Immature natural killer cell (primary cell): ENCODE results near the gene LRPPRC. TPM values are rescaled to one million over a fixed set of nuclear protein-coding genes. Genes with fewer than 3 reads are reported as not detected.
A peak's percentile ranks its signal among the peaks of the same experiment; 100 is the strongest.

ENCODE experiments used
- DNase-seq, 3 donors: peaks; one replicate each; pipeline ENCODE4 v3.0.0; 2022; ENCODE audit warnings: mixed read lengths in 1 of 3
- H3K27ac Mint-ChIP-seq, 6 donors: one replicate each; pipeline ENCODE4 v1.8.0; 2020; ENCODE audit warnings: mixed read lengths in 6 of 6, mild to moderate bottlenecking in 5 of 6, inconsistent platforms in 4 of 6, moderate library complexity in 3 of 6
- H3K27me3 Mint-ChIP-seq, 3 donors: one replicate each; pipeline ENCODE4 v1.8.0; 2020 to 2021; ENCODE audit warnings: low read depth in 3 of 3, mild to moderate bottlenecking in 3 of 3, mixed read lengths in 3 of 3, moderate library complexity in 3 of 3, inconsistent platforms in 1 of 3
- H3K36me3 Mint-ChIP-seq, 3 donors: one replicate each; pipeline ENCODE4 v1.8.0; 2020; ENCODE audit warnings: mixed read lengths in 3 of 3, inconsistent platforms in 2 of 3, mild to moderate bottlenecking in 2 of 3
- H3K4me1 Mint-ChIP-seq, 2 donors: one replicate each; pipeline ENCODE4 v1.8.0; 2020; ENCODE audit warnings: inconsistent platforms in 2 of 2, mild to moderate bottlenecking in 2 of 2, mixed read lengths in 2 of 2, moderate library complexity in 1 of 2
- H3K4me3 Mint-ChIP-seq, 5 donors: one replicate each; pipeline ENCODE4 v1.8.0; 2020; ENCODE audit warnings: mild to moderate bottlenecking in 5 of 5, mixed read lengths in 5 of 5, inconsistent platforms in 3 of 5, moderate library complexity in 3 of 5
- H3K9me3 Mint-ChIP-seq, 6 donors: one replicate each; pipeline ENCODE4 v1.8.0; 2020; ENCODE audit warnings: mild to moderate bottlenecking in 6 of 6, mixed read lengths in 6 of 6, inconsistent platforms in 4 of 6, moderate library complexity in 3 of 6
- polyA plus RNA-seq, 3 donors: library from polyadenylated mRNA; unstranded; fragments of 300-500 nt; fragmentation: Illumina TruSeq; gene quantifications; one replicate each; pipeline ENCODE4 v1.2.3, GENCODE V29; 2021

Gene LRPPRC
- polyA plus RNA-seq, 3 donors from 2014 or later, result 20.4 to 33.3 (median 28.8) TPM

- Mint-ChIP-seq H3K4me3 (no peak overlapping the region), H3K9me3 (no peaks in the 10 kb centered on the region)
Observed at GRCh38 chr2:43889416-43889815, 106.4 kb downstream of the LRPPRC start.

GRCh38 chr2:43887176-43887575, 108.6 kb downstream of the LRPPRC start:
- H3K27ac Mint-ChIP-seq, result no peak overlapping the region
- no peak for DNase-seq
- H3K27me3 Mint-ChIP-seq, result peaks cover 0 to 6% (median 0%) of the 10 kb centered on the region in 3 donors
- H3K4me3 Mint-ChIP-seq, result no peak overlapping the region
- H3K36me3 Mint-ChIP-seq, result peaks cover 37 to 48% (median 38%) of the 10 kb centered on the region in 3 donors
- H3K9me3 Mint-ChIP-seq, result no peaks in the 10 kb centered on the region
- H3K4me1 Mint-ChIP-seq, result no peaks in the 10 kb centered on the region

More at GRCh38 chr2:43889416-43889815, 106.4 kb downstream of the LRPPRC start:
- Mint-ChIP-seq H3K27me3 (peaks cover 0 to 4% (median 1%) of the 10 kb centered on the region in 3 donors), H3K27ac (no peak overlapping the region), H3K36me3 (peaks cover 51 to 67% (median 51%) of the 10 kb centered on the region in 3 donors), H3K4me1 (no peaks in the 10 kb centered on the region)
- no peak for DNase-seq

GRCh38 chr2:43885132-43885632, 110.6 kb downstream of the LRPPRC start:
- H3K4me3 Mint-ChIP-seq, result no peak overlapping the region
- peaks cover 0 to 6% (median 2%) of the 10 kb centered on the region in 3 donors for H3K27me3 Mint-ChIP-seq
- H3K27ac Mint-ChIP-seq, result peak overlapping the region in 1 of 6 donors; percentile 60
- H3K36me3 Mint-ChIP-seq, result peaks cover 22 to 32% (median 25%) of the 10 kb centered on the region in 3 donors
- no peaks in the 10 kb centered on the region for H3K4me1 Mint-ChIP-seq
- H3K9me3 Mint-ChIP-seq, result no peaks in the 10 kb centered on the region
- no peak for DNase-seq

GRCh38 chr2:43884689-43885088, 111.1 kb downstream of the LRPPRC start:
- DNase-seq, result no peak
- Mint-ChIP-seq H3K36me3 (peaks cover 20 to 28% (median 21%) of the 10 kb centered on the region in 3 donors), H3K4me3 (no peak overlapping the region), H3K4me1 (no peaks in the 10 kb centered on the region), H3K27me3 (peaks cover 0 to 6% (median 2%) of the 10 kb centered on the region in 3 donors), H3K27ac (no peak overlapping the region), H3K9me3 (no peaks in the 10 kb centered on the region)

- Mint-ChIP-seq H3K4me3 (no peak overlapping the region), H3K4me1 (peaks cover 5 to 6% of the 10 kb centered on the region in 2 donors), H3K9me3 (no peaks in the 10 kb centered on the region), H3K27me3 (peaks cover 0 to 4% (median 2%) of the 10 kb centered on the region in 3 donors), H3K36me3 (peaks cover 2 to 8% (median 2%) of the 10 kb centered on the region in 3 donors), H3K27ac (no peak overlapping the region)
- no peak for DNase-seq
Observed at GRCh38 chr2:43882312-43882711, 113.5 kb downstream of the LRPPRC start.

- no peak for DNase-seq
- no peak overlapping the region for H3K4me3 Mint-ChIP-seq
- H3K27ac Mint-ChIP-seq, result no peak overlapping the region
- H3K27me3 Mint-ChIP-seq, result peaks cover 4 to 5% (median 4%) of the 10 kb centered on the region in 3 donors
- no peaks in the 10 kb centered on the region for H3K9me3 Mint-ChIP-seq
- H3K36me3 Mint-ChIP-seq, result no peaks in the 10 kb centered on the region
- H3K4me1 Mint-ChIP-seq, result peaks cover 5 to 6% of the 10 kb centered on the region in 2 donors
Observed at GRCh38 chr2:43880952-43881351, 114.8 kb downstream of the LRPPRC start.

- Mint-ChIP-seq H3K4me3 (no peak overlapping the region), H3K4me1 (peaks cover 5 to 6% of the 10 kb centered on the region in 2 donors), H3K27ac (no peak overlapping the region), H3K9me3 (no peaks in the 10 kb centered on the region), H3K27me3 (peaks cover 4 to 5% (median 4%) of the 10 kb centered on the region in 3 donors), H3K36me3 (no peaks in the 10 kb centered on the region)
- no peak for DNase-seq
Observed at GRCh38 chr2:43880471-43880870, 115.3 kb downstream of the LRPPRC start.

GRCh38 chr2:43879261-43879660, 116.5 kb downstream of the LRPPRC start:
- Mint-ChIP-seq H3K27me3 (peaks cover 4 to 5% (median 4%) of the 10 kb centered on the region in 3 donors), H3K36me3 (no peaks in the 10 kb centered on the region), H3K4me3 (no peak overlapping the region), H3K9me3 (no peaks in the 10 kb centered on the region), H3K27ac (no peak overlapping the region), H3K4me1 (peaks cover 5 to 6% of the 10 kb centered on the region in 2 donors)
- no peak for DNase-seq

GRCh38 chr2:43877782-43878464, 117.9 kb downstream of the LRPPRC start:
- H3K9me3 Mint-ChIP-seq, result no peaks in the 10 kb centered on the region
- H3K4me1 Mint-ChIP-seq, result peaks cover 5 to 6% of the 10 kb centered on the region in 2 donors
- DNase-seq, result peak; percentile 17 to 36 (median 30)
- no peak overlapping the region for H3K27ac Mint-ChIP-seq
- H3K36me3 Mint-ChIP-seq, result no peaks in the 10 kb centered on the region
- peak overlapping the region in 2 of 5 donors; percentile 36 to 51 for H3K4me3 Mint-ChIP-seq
- H3K27me3 Mint-ChIP-seq, result peaks cover 4 to 5% (median 4%) of the 10 kb centered on the region in 3 donors

GRCh38 chr2:43874776-43875451, 120.9 kb downstream of the LRPPRC start:
- Mint-ChIP-seq H3K36me3 (no peaks in the 10 kb centered on the region), H3K4me1 (peaks cover 5 to 6% of the 10 kb centered on the region in 2 donors), H3K27ac (no peak overlapping the region), H3K27me3 (peaks cover 2 to 5% (median 2%) of the 10 kb centered on the region in 3 donors), H3K4me3 (no peak overlapping the region), H3K9me3 (no peaks in the 10 kb centered on the region)
- DNase-seq, result no peak

GRCh38 chr2:43872151-43872550, 123.6 kb downstream of the LRPPRC start:
- no peak overlapping the region for H3K4me3 Mint-ChIP-seq
- DNase-seq, result no peak
- no peaks in the 10 kb centered on the region for H3K4me1 Mint-ChIP-seq
- no peaks in the 10 kb centered on the region for H3K36me3 Mint-ChIP-seq
- no peaks in the 10 kb centered on the region for H3K9me3 Mint-ChIP-seq
- H3K27me3 Mint-ChIP-seq, result peaks cover 1 to 9% (median 3%) of the 10 kb centered on the region in 3 donors
- no peak overlapping the region for H3K27ac Mint-ChIP-seq

- Mint-ChIP-seq H3K27ac (no peak overlapping the region), H3K4me3 (no peak overlapping the region), H3K27me3 (peaks cover 0 to 6% (median 2%) of the 10 kb centered on the region in 3 donors), H3K36me3 (no peaks in the 10 kb centered on the region), H3K4me1 (no peaks in the 10 kb centered on the region), H3K9me3 (no peaks in the 10 kb centered on the region)
- DNase-seq, result no peak
Observed at GRCh38 chr2:43855292-43855691, 140.5 kb downstream of the LRPPRC start.

- Mint-ChIP-seq H3K4me3 (no peak overlapping the region), H3K4me1 (no peaks in the 10 kb centered on the region), H3K36me3 (no peaks in the 10 kb centered on the region), H3K9me3 (no peaks in the 10 kb centered on the region), H3K27me3 (peaks cover 0 to 3% (median 2%) of the 10 kb centered on the region in 3 donors), H3K27ac (no peak overlapping the region)
- no peak for DNase-seq
Observed at GRCh38 chr2:43854671-43855070, 141.1 kb downstream of the LRPPRC start.
